ENCODE data around the gene STRN3. TPM values are rescaled to one million over a fixed set of nuclear protein-coding genes. Genes with fewer than 3 reads are reported as not detected.

Gene STRN3
- total RNA-seq = 18.2 and 18.5 TPM in 2 replicates

GRCh38 chr14:31026077-31026449 lies at the start of gene STRN3:
Gene STRN3 (minus strand): TSS chr14:31026379. CDS start chr14:31026185, 194 bp downstream.

GRCh38 chr14:31025367-31026076 lies 657 bp downstream of the STRN3 start, which contains the start of gene AP4S1:
Gene AP4S1 (plus strand): TSS chr14:31025649. CDS start chr14:31066197, 40,548 bp downstream.

GRCh38 chr14:30874120-30874998 lies 151.8 kb downstream of the STRN3 start, which contains the start of gene COCH:
Gene COCH (plus strand): TSS chr14:30874559. CDS start chr14:30874939, 380 bp downstream.

Other genes with a start within 250 kb of the STRN3 start
- 0.32 and 1.3 TPM in 2 replicates for gene COCH, start 151.8 kb downstream of the STRN3 start, total RNA-seq
- 6.9 and 7.6 TPM in 2 replicates for gene AP4S1, start 730 bp downstream of the STRN3 start, total RNA-seq
- 84.8 and 106 TPM in 2 replicates for gene HECTD1, start 181.4 kb upstream of the STRN3 start, total RNA-seq

Measured in cardiac atrium fibroblast (primary cell).